ENCODE data around the gene TRMT10B.

Gene TRMT10B

GRCh38 chr9:37827483-37828165, 74.0 kb downstream of the TRMT10B start:
- ChIA-PET CTCF (no interaction called here), POLR2A (ENCODE audit: low non-redundant PET) (no interaction called here)
- DNase-seq (ENCODE audit: low spot score): no peak
- TF ChIP-seq CTCF (conservative IDR thresholded peaks at IDR 0.05; ENCODE audit: low read depth): no peak
- no peak overlapping the region for H3K27ac ChIP-seq
